ENCODE data around the gene ANXA11.
"Not testable (repeated sequence)": the region's sequence is repeated elsewhere in the genome, so short reads cannot be mapped to it uniquely, and the experiment has no call there.

Gene ANXA11

DNA sequence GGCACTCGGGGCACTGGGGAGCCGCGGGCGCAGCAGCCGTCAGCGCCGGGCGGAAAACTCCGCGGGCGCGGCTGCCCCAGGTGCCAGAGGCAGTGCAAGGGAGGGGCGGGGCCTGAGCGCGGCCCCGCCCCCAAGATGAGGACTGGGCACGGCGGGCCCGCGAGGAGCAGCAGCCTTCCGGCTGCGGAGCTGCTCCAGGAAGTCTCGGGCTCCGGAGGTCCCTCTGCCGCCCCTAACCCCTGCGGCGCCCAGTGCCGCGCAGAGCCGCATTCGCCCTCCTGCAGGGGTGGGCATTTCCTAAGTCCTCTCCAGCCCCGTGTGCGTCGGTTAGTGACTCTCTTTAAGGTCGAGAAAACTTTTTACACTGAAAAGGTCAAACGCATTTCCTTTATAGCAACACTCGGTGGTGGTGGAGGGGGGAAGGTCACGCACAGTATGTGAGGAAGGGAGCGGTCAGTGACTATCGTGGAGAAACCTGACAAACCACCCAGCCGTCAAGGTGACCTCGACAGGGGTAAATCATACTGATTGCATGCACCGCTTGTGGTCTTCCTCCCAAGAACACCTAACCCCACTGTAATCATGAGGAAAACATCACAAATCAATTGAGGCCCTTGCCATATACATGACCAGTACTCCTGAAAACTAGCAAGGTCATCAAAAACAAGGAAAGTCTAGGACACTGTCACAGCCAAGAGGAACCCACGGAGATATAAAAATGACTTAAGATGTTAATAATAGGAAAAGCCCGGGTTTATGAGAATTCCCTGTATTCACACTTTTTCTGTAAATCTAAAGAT is at the start of gene ANXA11:
TSS of gene ANXA11 (minus strand) at position 61 of the 800 bp plus-strand sequence. CDS start 32,676 bp downstream, outside the sequence.
- DNase-seq: peak; percentile 93

DNA sequence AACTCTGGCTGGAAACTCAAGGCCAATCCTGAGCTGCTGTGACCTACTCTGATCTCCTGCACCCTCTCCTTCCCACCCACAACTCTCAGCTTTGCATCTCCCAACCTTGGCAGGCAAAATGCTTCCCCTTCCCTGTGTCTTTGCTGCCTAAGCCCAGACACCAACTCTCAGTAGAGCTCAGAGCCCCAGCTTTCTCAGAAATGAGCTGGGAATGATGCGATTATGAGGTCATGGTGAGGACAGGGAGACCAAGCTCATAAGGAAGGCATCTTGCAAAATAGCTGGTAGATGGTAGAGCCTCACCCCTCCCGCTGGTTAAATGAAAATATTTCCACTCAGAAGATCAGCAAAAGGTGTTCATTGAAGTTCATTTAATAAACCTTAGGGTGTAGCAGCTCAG is 49.4 kb upstream of the ANXA11 start:
- DNase-seq: not testable (repeated sequence)

DNA sequence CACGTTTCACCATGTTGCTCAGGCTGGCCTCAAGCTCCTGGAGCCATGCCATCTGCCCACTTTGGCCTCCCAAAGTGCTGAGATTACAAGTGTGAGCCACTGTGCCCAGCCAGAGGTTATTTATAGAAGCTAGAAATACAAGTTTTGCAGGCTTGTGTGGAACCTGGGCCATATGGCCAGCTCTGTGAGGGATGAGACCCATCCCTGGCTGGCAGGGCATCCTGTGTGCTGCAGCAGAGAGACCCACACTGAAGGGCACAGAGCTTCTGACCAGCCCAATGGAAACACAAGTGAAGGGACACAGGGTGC is 48.6 kb upstream of the ANXA11 start:
- DNase-seq: peak; percentile 42

DNA sequence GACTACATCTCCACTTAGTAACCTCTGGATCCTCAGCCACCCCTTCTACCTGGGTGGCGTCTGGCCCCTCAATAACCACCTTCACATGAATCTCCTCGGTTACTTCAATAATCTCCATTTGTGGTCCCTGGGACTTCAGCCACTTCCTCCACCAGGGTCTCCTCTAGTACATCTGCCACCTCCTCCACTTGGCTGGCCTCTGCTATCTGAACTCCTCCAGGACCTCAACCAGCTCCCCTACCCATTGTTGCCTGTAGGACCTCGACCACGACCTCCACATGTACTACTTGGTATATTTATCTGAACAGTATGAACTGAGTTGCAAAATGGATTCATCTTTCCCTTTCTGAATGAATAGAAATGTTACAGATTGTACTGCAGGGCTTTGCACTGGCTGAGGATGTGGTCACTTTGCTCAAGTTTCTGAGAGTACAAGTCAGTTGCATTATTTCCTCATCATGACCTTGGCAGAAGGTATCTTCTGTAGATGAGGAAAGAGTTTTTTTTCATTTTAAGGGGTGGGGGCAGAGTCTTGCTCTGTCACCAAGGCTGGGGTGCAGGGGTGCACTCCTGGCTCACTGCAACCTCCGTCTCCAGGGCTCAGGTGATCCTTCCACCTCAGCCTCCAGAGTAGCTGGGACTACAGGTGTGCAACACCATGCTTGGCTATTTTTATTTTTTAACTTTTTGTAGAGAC is 48.1 kb upstream of the ANXA11 start:
- no peak for DNase-seq

- peak; percentile 47 for DNase-seq
These were observed 47.1 kb upstream of the ANXA11 start for GRCh38 chr10:80252296-80252887.

DNA sequence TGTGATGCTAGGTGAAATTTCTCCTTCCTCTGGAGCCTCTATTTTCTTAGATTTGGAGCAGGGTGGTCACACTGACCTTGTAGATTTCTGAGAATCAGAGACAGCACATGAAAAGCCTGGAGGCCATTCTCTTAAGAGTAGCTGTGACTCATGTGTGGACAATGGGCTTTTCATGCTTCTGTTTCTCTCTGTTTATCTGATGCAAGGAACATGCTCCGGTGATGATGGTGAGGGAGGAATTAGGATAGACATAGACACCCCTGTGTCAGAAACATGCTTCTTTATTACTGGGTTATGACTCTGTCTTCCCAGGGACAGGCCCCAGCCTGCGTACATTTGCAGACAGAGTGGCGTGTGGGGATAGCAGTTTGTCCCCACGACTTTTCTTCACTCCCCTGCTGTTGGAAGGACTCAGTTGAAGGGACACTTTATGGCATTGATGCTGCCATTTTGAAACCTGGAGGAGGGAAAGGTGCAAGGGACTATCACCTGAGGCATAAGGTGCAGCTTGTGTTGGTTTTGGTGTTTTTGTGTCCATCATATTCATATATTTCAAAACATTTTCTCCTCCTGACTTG is 46.5 kb upstream of the ANXA11 start:
- peak; percentile 51 for DNase-seq

GRCh38 chr10:80250399-80250798 is 45.1 kb upstream of the ANXA11 start:
- not testable (repeated sequence) for DNase-seq

DNA sequence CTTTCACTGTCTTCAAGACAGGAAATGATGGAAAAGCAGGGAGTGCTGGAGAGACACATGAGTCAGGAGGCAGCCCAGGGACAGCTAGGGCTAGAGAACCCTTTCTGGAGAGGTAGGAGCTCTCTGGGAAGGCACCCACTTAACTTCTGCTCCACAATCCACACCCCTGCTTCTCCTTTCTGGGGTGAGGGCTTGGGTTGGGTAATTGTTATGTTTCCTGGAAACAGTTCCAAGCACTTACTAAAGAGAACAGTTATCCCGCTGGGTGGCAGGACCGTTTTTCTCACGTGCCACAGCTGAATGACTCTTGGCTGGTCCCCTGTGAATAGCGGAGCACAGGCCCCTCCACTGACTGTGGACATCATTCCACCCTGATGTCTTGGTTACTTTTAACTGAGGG is 44.6 kb upstream of the ANXA11 start:
- not testable (repeated sequence) for DNase-seq

DNA sequence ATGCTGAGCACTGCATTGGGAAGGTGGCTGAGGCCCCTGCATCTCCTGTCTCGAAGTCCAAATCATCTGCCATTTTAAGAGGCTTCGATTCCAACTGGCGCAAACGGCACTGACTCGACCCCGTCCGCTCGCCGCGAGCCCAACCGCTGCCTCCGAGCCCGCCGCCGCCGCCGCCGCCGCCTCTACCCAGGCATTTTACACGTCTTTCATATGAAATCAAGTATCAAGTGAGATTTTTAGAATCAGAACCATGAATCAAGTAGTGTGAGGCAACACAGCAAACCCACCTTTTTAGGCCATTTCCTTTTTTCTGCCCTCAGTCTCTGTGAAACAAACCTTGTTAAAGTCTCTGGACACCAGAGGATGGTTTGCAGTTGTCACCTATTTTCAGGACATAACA is 42.3 kb upstream of the ANXA11 start:
- not testable (repeated sequence) for DNase-seq

GRCh38 chr10:80244371-80244770 is 39.0 kb upstream of the ANXA11 start:
- DNase-seq: not testable (repeated sequence)

- DNase-seq: not testable (repeated sequence)
These were observed 37.0 kb upstream of the ANXA11 start for GRCh38 chr10:80242341-80242740.

DNA sequence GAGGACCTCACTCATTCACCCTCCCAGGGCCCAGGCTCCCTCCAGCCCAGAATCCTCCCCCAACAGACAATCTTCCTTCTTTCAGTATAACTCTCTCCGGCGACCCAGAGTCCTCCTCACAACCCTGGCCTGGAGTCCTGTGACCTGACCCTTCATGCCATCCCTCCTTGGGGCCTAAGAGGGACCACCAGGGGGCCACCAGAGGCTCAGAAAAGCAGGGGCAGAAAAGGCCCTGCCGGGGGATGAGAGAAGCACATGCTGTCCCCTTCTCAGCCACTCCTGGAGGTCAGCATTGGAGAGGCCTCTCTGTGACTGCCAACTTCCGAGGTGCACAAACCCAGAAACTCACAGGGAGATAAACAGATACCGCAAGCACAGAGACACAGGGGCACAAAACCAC is 31.1 kb upstream of the ANXA11 start:
- DNase-seq: not testable (repeated sequence)

GRCh38 chr10:80234331-80235235 is 29.2 kb upstream of the ANXA11 start:
- DNase-seq: not testable (repeated sequence)

GRCh38 chr10:80233871-80234270 is 28.5 kb upstream of the ANXA11 start:
- not testable (repeated sequence) for DNase-seq

GRCh38 chr10:80226723-80227122 is 21.4 kb upstream of the ANXA11 start:
- DNase-seq: not testable (repeated sequence)

DNA sequence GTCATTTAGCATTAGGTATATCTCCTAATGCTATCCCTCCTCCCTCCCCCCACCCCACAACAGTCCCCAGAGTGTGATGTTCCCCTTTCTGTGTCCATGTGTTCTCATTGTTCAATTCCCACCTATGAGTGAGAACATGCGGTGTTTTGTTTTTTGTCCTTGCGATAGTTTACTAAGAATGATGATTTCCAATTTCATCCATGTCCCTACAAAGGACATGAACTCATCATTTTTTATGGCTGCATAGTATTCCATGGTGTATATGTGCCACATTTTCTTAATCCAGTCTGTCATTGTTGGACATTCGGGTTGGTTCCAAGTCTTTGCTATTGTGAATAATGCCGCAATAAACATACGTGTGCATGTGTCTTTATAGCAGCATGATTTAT is 17.7 kb upstream of the ANXA11 start:
- not testable (repeated sequence) for DNase-seq

DNA sequence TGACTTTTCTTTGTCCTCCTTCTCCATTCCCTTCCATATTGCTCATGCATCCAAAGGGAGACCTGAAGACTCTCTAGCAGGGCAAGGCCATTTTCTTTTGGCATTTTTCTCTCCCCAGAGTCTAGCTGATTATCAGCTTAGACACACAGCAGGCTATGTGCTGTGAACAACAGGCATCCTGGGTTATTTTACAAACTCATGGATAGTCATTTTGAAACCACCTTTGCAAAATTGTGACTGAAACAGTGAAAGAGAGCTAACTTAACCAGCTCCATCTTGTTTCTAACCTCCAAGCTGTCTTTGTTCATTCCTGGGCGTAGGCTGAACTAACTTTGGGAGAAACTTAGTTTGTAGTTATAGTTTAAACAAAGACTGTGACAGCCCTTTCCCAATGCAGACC is 13.5 kb upstream of the ANXA11 start:
- not testable (repeated sequence) for DNase-seq

GRCh38 chr10:80214368-80214982 is 9.1 kb upstream of the ANXA11 start:
- DNase-seq: not testable (repeated sequence)

GRCh38 chr10:80212535-80213115 is 7.3 kb upstream of the ANXA11 start:
- DNase-seq: not testable (repeated sequence)

- DNase-seq: no peak
These were observed 6.4 kb upstream of the ANXA11 start for GRCh38 chr10:80211786-80212185.

- no peak for DNase-seq
These were observed 4.9 kb upstream of the ANXA11 start for GRCh38 chr10:80210259-80210658.
